NCI-H1930 (cell line): ENCODE data around the gene ZNF469.

Source experiments
- DNase-seq, 2 experiments: peaks; one replicate each; lab custom pipeline; 2025; lab: John Stamatoyannopoulos, UW

Gene ZNF469

GRCh38 chr16:88391144-88391850 is 8.5 kb downstream of the ZNF469 start:
- no peak for DNase-seq

GRCh38 chr16:88392111-88392510 is 9.4 kb downstream of the ZNF469 start:
- no peak for DNase-seq

- no peak for DNase-seq
Measured at GRCh38 chr16:88392616-88393015, 9.9 kb downstream of the ZNF469 start.

GRCh38 chr16:88393034-88393433 is 10.3 kb downstream of the ZNF469 start:
- no peak for DNase-seq

- DNase-seq: no peak
Measured at GRCh38 chr16:88393571-88393970, 10.8 kb downstream of the ZNF469 start.

GRCh38 chr16:88394426-88394825 is 11.7 kb downstream of the ZNF469 start:
- no peak for DNase-seq

GRCh38 chr16:88395669-88396584 is 13.2 kb downstream of the ZNF469 start:
- DNase-seq: no peak

GRCh38 chr16:88398170-88398873 is 15.6 kb downstream of the ZNF469 start:
- no peak for DNase-seq

- DNase-seq: no peak
Measured at GRCh38 chr16:88398874-88399178, 16.1 kb downstream of the ZNF469 start.

- no peak for DNase-seq
Measured at GRCh38 chr16:88400186-88400585, 17.4 kb downstream of the ZNF469 start.

GRCh38 chr16:88401604-88402246 is 19.0 kb downstream of the ZNF469 start:
- DNase-seq: no peak

- DNase-seq: no peak
Measured at GRCh38 chr16:88402551-88403240, 19.9 kb downstream of the ZNF469 start.

- DNase-seq: no peak
Measured at GRCh38 chr16:88403794-88404581, 21.2 kb downstream of the ZNF469 start.

GRCh38 chr16:88404769-88405168 is 22.0 kb downstream of the ZNF469 start:
- DNase-seq: no peak

GRCh38 chr16:88405216-88406060 is 22.7 kb downstream of the ZNF469 start:
- no peak for DNase-seq

- DNase-seq: no peak
Measured at GRCh38 chr16:88406096-88407041, 23.6 kb downstream of the ZNF469 start.

GRCh38 chr16:88407042-88407420 is 24.3 kb downstream of the ZNF469 start:
- no peak for DNase-seq

GRCh38 chr16:88407807-88408206 is 25.0 kb downstream of the ZNF469 start:
- DNase-seq: no peak
